HEK293 (cell line): ENCODE data around the gene NFKBIB.
A peak's percentile ranks its signal among the peaks of the same experiment; 100 is the strongest.

Experiments used
- EGR2 ChIP-seq: fragments of 450-650 bp; formaldehyde crosslinking; IDR thresholded peaks from 2 replicates; pipeline ENCODE4 v1.5.1; 2016; ENCODE audit warnings: low read depth, missing biosample characterization, missing genetic modification characterization
- IKZF3 ChIP-seq: fragments of 450-650 bp; IDR thresholded peaks from 2 replicates; pipeline ENCODE4 v1.5.0; 2018; ENCODE audit warnings: missing biosample characterization, mild to moderate bottlenecking, missing genetic modification characterization, moderate library complexity
- KLF9 ChIP-seq: fragments of 450-650 bp; formaldehyde crosslinking; IDR thresholded peaks from 2 replicates; pipeline ENCODE4 v1.5.1; 2016; ENCODE audit warnings: missing biosample characterization, missing genetic modification characterization, low read depth
- WT1 ChIP-seq: fragments of 450-650 bp; formaldehyde crosslinking; IDR thresholded peaks from 2 replicates; pipeline ENCODE4 v1.5.1; 2016; ENCODE audit warnings: missing biosample characterization, missing genetic modification characterization
- ZBTB20 ChIP-seq: fragments of 450-650 bp; formaldehyde crosslinking; IDR thresholded peaks from 2 replicates; pipeline ENCODE4 v1.5.1; 2016; ENCODE audit warnings: missing biosample characterization, missing genetic modification characterization
- ZFP69B ChIP-seq: fragments of 450-650 bp; formaldehyde crosslinking; IDR thresholded peaks from 2 replicates; pipeline ENCODE4 v1.5.1; 2016; ENCODE audit warnings: missing biosample characterization, missing genetic modification characterization
- ZNF2 ChIP-seq: fragments of 450-650 bp; formaldehyde crosslinking; IDR thresholded peaks from 2 replicates; pipeline ENCODE4 v1.5.1; 2016; ENCODE audit warnings: missing biosample characterization, missing genetic modification characterization
- ZNF223 ChIP-seq: fragments of 450-650 bp; formaldehyde crosslinking; IDR thresholded peaks from 2 replicates; pipeline ENCODE4 v1.5.1; 2016; ENCODE audit warnings: missing biosample characterization, missing genetic modification characterization
- ZNF274 ChIP-seq, 2 experiments: fragments of 200-500 bp in 1 of 2; fragments of 450-650 bp in 1 of 2; sonication (Bioruptor generic) in 1 of 2; formaldehyde crosslinking in 1 of 2; IDR thresholded peaks; 2 replicates each; pipeline versions ENCODE4 v1.5.1 to v1.6.1; 2014 to 2016; ENCODE audit warnings: borderline replicate concordance in 1 of 2, inconsistent platforms in 1 of 2, low read length in 1 of 2, missing biosample characterization in 1 of 2, missing genetic modification characterization in 1 of 2
- ZNF311 ChIP-seq: fragments of 450-650 bp; formaldehyde crosslinking; IDR thresholded peaks from 2 replicates; pipeline ENCODE4 v1.5.1; 2017; ENCODE audit warnings: missing biosample characterization, missing genetic modification characterization, borderline replicate concordance
- ZNF350 ChIP-seq: fragments of 450-650 bp; formaldehyde crosslinking; IDR thresholded peaks from 2 replicates; pipeline ENCODE4 v1.5.0; 2017; ENCODE audit warnings: missing biosample characterization, mild to moderate bottlenecking, missing genetic modification characterization
- ZNF354C ChIP-seq: fragments of 450-650 bp; formaldehyde crosslinking; IDR thresholded peaks from 2 replicates; pipeline ENCODE4 v1.5.1; 2016; ENCODE audit warnings: missing biosample characterization, missing genetic modification characterization, low read depth, borderline replicate concordance
- ZNF366 ChIP-seq: fragments of 450-650 bp; formaldehyde crosslinking; conservative IDR thresholded peaks from 2 replicates; pipeline ENCODE4 v1.5.1; 2016; ENCODE audit warnings: missing biosample characterization, missing genetic modification characterization
- ZNF37A ChIP-seq: fragments of 450-650 bp; IDR thresholded peaks from 2 replicates; pipeline ENCODE4 v1.5.1; 2018; ENCODE audit warnings: missing biosample characterization, missing genetic modification characterization
- ZNF391 ChIP-seq: fragments of 450-650 bp; formaldehyde crosslinking; IDR thresholded peaks from 2 replicates; pipeline ENCODE4 v1.5.1; 2016; ENCODE audit warnings: low read depth, missing biosample characterization, missing genetic modification characterization, borderline replicate concordance
- ZNF473 ChIP-seq: fragments of 450-650 bp; formaldehyde crosslinking; IDR thresholded peaks from 2 replicates; pipeline ENCODE4 v1.5.1; 2017; ENCODE audit warnings: missing biosample characterization, missing genetic modification characterization
- ZNF48 ChIP-seq: fragments of 450-650 bp; formaldehyde crosslinking; IDR thresholded peaks from 2 replicates; pipeline ENCODE4 v1.5.1; 2016; ENCODE audit warnings: missing biosample characterization, missing genetic modification characterization
- ZNF510 ChIP-seq: fragments of 450-650 bp; formaldehyde crosslinking; IDR thresholded peaks from 2 replicates; pipeline ENCODE4 v1.5.1; 2018; ENCODE audit warnings: mild to moderate bottlenecking, missing genetic modification characterization, missing biosample characterization; ENCODE audit not compliant: insufficient replicate concordance
- ZNF549 ChIP-seq: fragments of 450-650 bp; IDR thresholded peaks from 2 replicates; pipeline ENCODE4 v1.5.1; 2018; ENCODE audit warnings: missing biosample characterization, missing genetic modification characterization, mild to moderate bottlenecking, inconsistent platforms, moderate library complexity
- ZNF558 ChIP-seq: fragments of 450-650 bp; formaldehyde crosslinking; IDR thresholded peaks from 2 replicates; pipeline ENCODE4 v1.5.1; 2016; ENCODE audit warnings: missing biosample characterization, missing genetic modification characterization
- ZNF560 ChIP-seq: fragments of 450-650 bp; formaldehyde crosslinking; IDR thresholded peaks from 2 replicates; pipeline ENCODE4 v1.5.1; 2017; ENCODE audit warnings: missing biosample characterization, missing genetic modification characterization, borderline replicate concordance
- ZNF600 ChIP-seq: fragments of 450-650 bp; formaldehyde crosslinking; IDR thresholded peaks from 2 replicates; pipeline ENCODE4 v1.5.1; 2016; ENCODE audit warnings: missing biosample characterization, missing genetic modification characterization
- ZNF626 ChIP-seq: fragments of 450-650 bp; sonication (Bioruptor Pico); formaldehyde crosslinking; IDR thresholded peaks from 2 replicates; pipeline ENCODE4 v1.5.1; 2018; ENCODE audit warnings: missing biosample characterization, missing genetic modification characterization, inconsistent platforms
- ZNF677 ChIP-seq: fragments of 450-650 bp; IDR thresholded peaks from 2 replicates; pipeline ENCODE4 v1.5.0; 2018; ENCODE audit warnings: missing biosample characterization, mild to moderate bottlenecking, missing genetic modification characterization, moderate library complexity
- ZNF707 ChIP-seq: fragments of 450-650 bp; formaldehyde crosslinking; IDR thresholded peaks from 2 replicates; pipeline ENCODE4 v1.5.1; 2016; ENCODE audit warnings: missing biosample characterization, missing genetic modification characterization
- ZNF768 ChIP-seq: fragments of 450-650 bp; formaldehyde crosslinking; IDR thresholded peaks from 2 replicates; pipeline ENCODE4 v1.5.1; 2018; ENCODE audit warnings: missing biosample characterization, mild to moderate bottlenecking, missing genetic modification characterization
- ZSCAN23 ChIP-seq: fragments of 450-650 bp; formaldehyde crosslinking; IDR thresholded peaks from 2 replicates; pipeline ENCODE4 v1.5.1; 2016; ENCODE audit warnings: missing biosample characterization, missing genetic modification characterization
- ZSCAN30 ChIP-seq: fragments of 450-650 bp; IDR thresholded peaks from 2 replicates; pipeline ENCODE4 v1.5.1; 2018; ENCODE audit warnings: missing biosample characterization, mild to moderate bottlenecking, missing genetic modification characterization, moderate library complexity
- TF ChIP-seq, protein P1 (sequence below): fragments of 450-650 bp; formaldehyde crosslinking; IDR thresholded peaks from 2 replicates; pipeline ENCODE4 v1.5.1; 2016; ENCODE audit warnings: missing biosample characterization, missing genetic modification characterization
- TF ChIP-seq, protein P2 (sequence below): fragments of 450-650 bp; formaldehyde crosslinking; IDR thresholded peaks from 2 replicates; pipeline ENCODE4 v1.5.1; 2016; ENCODE audit warnings: missing biosample characterization, missing genetic modification characterization
- TF ChIP-seq, protein P3 (sequence below): fragments of 450-650 bp; formaldehyde crosslinking; IDR thresholded peaks from 2 replicates; pipeline ENCODE4 v1.5.1; 2016; ENCODE audit warnings: missing biosample characterization, missing genetic modification characterization
- TF ChIP-seq, protein P4 (sequence below): sonication (generic); formaldehyde crosslinking; IDR thresholded peaks from 2 replicates; pipeline ENCODE4 v1.8.1; 2022; ENCODE audit warnings: mild to moderate bottlenecking, moderate library complexity, missing genetic modification reagents
- TF ChIP-seq, protein P5 (sequence below): fragments of 450-650 bp; formaldehyde crosslinking; IDR thresholded peaks from 2 replicates; pipeline ENCODE4 v1.5.1; 2017; ENCODE audit warnings: missing biosample characterization, missing genetic modification characterization

NFKBIB gene

DNA sequence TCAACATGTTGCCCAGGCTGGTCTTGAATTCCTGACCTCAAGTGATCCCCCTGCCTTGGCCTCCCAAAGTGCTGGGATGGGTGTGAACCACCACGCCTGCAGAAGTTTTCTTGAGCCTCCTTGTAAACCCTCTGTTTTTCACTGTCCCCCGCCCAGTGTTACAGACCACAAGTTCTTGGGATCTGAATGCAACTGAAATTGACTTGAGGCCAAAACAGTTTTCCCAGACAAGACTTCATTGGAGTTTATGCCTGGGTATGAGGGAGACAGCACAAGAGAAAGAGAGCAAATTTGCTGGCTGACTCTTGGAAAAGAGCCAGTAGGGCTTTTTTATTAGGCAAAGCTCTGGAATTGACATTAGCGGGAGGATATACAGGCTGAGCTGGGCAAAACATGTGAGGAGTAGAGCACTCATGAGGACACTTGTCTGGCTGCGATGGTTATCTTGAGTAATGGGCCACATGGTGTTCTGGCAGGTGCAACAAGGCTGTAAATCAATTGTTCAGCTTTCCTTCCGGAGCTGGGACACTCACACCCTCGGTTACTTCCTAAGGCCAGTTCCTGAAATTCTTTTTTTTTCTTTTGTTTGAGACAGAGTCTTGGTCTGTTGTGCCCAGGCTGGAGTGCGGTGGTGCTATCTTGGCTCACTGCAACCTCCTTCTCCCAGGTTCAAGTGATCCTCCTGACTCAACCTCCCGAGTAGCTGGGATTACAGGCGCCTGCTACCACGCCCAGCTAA, 37.3 kb upstream of the NFKBIB start (continued):
- TF ChIP-seq, protein P1, sequence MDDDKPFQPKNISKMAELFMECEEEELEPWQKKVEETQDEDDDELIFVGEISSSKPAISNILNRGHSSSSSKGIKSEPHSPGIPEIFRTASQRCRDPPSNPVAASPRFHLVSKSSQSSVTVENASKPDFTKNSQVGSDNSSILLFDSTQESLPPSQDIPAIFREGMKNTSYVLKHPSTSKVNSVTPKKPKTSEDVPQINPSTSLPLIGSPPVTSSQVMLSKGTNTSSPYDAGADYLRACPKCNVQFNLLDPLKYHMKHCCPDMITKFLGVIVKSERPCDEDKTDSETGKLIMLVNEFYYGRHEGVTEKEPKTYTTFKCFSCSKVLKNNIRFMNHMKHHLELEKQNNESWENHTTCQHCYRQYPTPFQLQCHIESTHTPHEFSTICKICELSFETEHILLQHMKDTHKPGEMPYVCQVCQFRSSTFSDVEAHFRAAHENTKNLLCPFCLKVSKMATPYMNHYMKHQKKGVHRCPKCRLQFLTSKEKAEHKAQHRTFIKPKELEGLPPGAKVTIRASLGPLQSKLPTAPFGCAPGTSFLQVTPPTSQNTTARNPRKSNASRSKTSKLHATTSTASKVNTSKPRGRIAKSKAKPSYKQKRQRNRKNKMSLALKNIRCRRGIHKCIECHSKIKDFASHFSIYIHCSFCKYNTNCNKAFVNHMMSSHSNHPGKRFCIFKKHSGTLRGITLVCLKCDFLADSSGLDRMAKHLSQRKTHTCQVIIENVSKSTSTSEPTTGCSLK (tag by site-specific recombination) = no peak
- TF ChIP-seq ZNF366 (tag by site-specific recombination) = peak; percentile 69; the same call in 1 of the 2 replicates
- TF ChIP-seq ZNF48 (tag by site-specific recombination) = no peak
- no peak for TF ChIP-seq ZNF626 (tag by site-specific recombination)
- TF ChIP-seq, protein P2, sequence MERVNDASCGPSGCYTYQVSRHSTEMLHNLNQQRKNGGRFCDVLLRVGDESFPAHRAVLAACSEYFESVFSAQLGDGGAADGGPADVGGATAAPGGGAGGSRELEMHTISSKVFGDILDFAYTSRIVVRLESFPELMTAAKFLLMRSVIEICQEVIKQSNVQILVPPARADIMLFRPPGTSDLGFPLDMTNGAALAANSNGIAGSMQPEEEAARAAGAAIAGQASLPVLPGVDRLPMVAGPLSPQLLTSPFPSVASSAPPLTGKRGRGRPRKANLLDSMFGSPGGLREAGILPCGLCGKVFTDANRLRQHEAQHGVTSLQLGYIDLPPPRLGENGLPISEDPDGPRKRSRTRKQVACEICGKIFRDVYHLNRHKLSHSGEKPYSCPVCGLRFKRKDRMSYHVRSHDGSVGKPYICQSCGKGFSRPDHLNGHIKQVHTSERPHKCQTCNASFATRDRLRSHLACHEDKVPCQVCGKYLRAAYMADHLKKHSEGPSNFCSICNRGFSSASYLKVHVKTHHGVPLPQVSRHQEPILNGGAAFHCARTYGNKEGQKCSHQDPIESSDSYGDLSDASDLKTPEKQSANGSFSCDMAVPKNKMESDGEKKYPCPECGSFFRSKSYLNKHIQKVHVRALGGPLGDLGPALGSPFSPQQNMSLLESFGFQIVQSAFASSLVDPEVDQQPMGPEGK (tag by site-specific recombination) = no peak; the same call in none of the 2 replicates
- TF ChIP-seq ZNF311 (tag by site-specific recombination) = no peak
- TF ChIP-seq ZNF560 = no peak
- no peak for TF ChIP-seq ZNF350 (tag by site-specific recombination)
- peak; percentile 99 for TF ChIP-seq WT1 (tag by site-specific recombination)
- TF ChIP-seq ZSCAN23 (tag by site-specific recombination) = peak; percentile 72; the same call in 1 of the 2 replicates
- peak; percentile 93 for TF ChIP-seq IKZF3 (tag by site-specific recombination)
- TF ChIP-seq ZNF274 (IDR thresholded peaks at IDR 0.05; ENCODE audit: low read length) = no peak
- no peak for TF ChIP-seq ZNF274 (tag by site-specific recombination; IDR thresholded peaks at IDR 0.05; ENCODE audit: borderline replicate concordance)
- TF ChIP-seq ZNF473 = no peak
- peak; percentile 87 for TF ChIP-seq ZNF677 (tag by site-specific recombination)
- peak; percentile 92 for TF ChIP-seq ZNF600
- TF ChIP-seq ZFP69B (tag by site-specific recombination) = 0 out of 2 replicates have a peak, but pooled peaks have one; percentile 44
- TF ChIP-seq ZNF707 = no peak
- TF ChIP-seq ZNF354C (tag by site-specific recombination) = no peak
- peak; percentile 56; the same call in 1 of the 2 replicates for TF ChIP-seq KLF9 (tag by site-specific recombination)
- TF ChIP-seq EGR2 (tag by site-specific recombination) = no peak
- TF ChIP-seq, protein P3, sequence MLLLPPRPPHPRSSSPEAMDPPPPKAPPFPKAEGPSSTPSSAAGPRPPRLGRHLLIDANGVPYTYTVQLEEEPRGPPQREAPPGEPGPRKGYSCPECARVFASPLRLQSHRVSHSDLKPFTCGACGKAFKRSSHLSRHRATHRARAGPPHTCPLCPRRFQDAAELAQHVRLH (tag by site-specific recombination) = peak; percentile 93
- TF ChIP-seq ZSCAN30 (tag by site-specific recombination) = peak; percentile 98
- TF ChIP-seq ZNF549 (tag by site-specific recombination) = no peak
- TF ChIP-seq ZNF768 (tag by site-specific recombination) = no peak
- TF ChIP-seq ZNF2 = peak; percentile 86
- TF ChIP-seq, protein P4, sequence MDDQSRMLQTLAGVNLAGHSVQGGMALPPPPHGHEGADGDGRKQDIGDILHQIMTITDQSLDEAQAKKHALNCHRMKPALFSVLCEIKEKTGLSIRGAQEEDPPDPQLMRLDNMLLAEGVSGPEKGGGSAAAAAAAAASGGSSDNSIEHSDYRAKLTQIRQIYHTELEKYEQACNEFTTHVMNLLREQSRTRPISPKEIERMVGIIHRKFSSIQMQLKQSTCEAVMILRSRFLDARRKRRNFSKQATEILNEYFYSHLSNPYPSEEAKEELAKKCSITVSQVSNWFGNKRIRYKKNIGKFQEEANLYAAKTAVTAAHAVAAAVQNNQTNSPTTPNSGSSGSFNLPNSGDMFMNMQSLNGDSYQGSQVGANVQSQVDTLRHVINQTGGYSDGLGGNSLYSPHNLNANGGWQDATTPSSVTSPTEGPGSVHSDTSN = no peak
- no peak for TF ChIP-seq ZNF510 (tag by site-specific recombination)
- TF ChIP-seq, protein P5, sequence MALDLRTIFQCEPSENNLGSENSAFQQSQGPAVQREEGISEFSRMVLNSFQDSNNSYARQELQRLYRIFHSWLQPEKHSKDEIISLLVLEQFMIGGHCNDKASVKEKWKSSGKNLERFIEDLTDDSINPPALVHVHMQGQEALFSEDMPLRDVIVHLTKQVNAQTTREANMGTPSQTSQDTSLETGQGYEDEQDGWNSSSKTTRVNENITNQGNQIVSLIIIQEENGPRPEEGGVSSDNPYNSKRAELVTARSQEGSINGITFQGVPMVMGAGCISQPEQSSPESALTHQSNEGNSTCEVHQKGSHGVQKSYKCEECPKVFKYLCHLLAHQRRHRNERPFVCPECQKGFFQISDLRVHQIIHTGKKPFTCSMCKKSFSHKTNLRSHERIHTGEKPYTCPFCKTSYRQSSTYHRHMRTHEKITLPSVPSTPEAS (tag by site-specific recombination) = peak; percentile 35; the same call in 1 of the 2 replicates
- peak; percentile 56; the same call in 1 of the 2 replicates for TF ChIP-seq ZNF391 (tag by site-specific recombination)
- TF ChIP-seq ZNF558 (tag by site-specific recombination) = peak; percentile 73; the same call in 1 of the 2 replicates
- peak; percentile 52 for TF ChIP-seq ZBTB20 (tag by site-specific recombination)
- no peak; the same call in 1 of the 2 replicates for TF ChIP-seq ZNF223
- no peak for TF ChIP-seq ZNF37A (tag by site-specific recombination)
